Measurements from ENCODE around the gene TRMT11. TPM values are rescaled to one million over a fixed set of nuclear protein-coding genes. Genes with fewer than 3 reads are reported as not detected.

TRMT11 gene
- total RNA-seq, 6 donors from 2014 or later = 13.8 to 66.0 (median 25.5) TPM

GRCh38 chr6:125994670-125995488, 8.5 kb downstream of the TRMT11 start:
- peak in 1 of 2 donors; percentile 70 for ATAC-seq (ENCODE audit: low FRiP score in 2 of 2)
- 77 to 79% methylated on average over 5 of the region's 5 CpGs for WGBS, 2 donors
- H3K4me1 ChIP-seq = peaks cover 0 to 6% (median 3%) of the 10 kb centered on the region in 4 donors

GRCh38 chr6:125995972-125996580, 9.7 kb downstream of the TRMT11 start:
- TF ChIP-seq CTCF (IDR thresholded peaks at IDR 0.05) (peak; percentile 65 to 89 (median 78)), POLR2AphosphoS5 (IDR thresholded peaks at IDR 0.05) (no peak)
- 9 to 11% methylated on average over 8 of the region's 8 CpGs for WGBS, 2 donors
- ATAC-seq (ENCODE audit: low FRiP score in 2 of 2) (peak; percentile 88 to 94), DNase-seq (peak in 1 of 2 donors; percentile 68)
- Histone ChIP-seq H3K4me3 (peak overlapping the region in 1 of 4 donors; percentile 15), H3K27ac (no peak overlapping the region), H3K27me3 (no peaks in the 10 kb centered on the region), H3K36me3 (peaks cover 0 to 13% (median 5%) of the 10 kb centered on the region in 4 donors), H3K9me3 (no peaks in the 10 kb centered on the region), H3K4me1 (peaks cover 0 to 6% (median 3%) of the 10 kb centered on the region in 4 donors)

More at GRCh38 chr6:125994670-125995488, 8.5 kb downstream of the TRMT11 start:
- DNase-seq = no peak
- H3K9me3 ChIP-seq = no peaks in the 10 kb centered on the region
- peaks cover 0 to 13% (median 3%) of the 10 kb centered on the region in 4 donors for H3K36me3 ChIP-seq
- TF ChIP-seq EP300 (IDR thresholded peaks at IDR 0.05) (no peak), CTCF (IDR thresholded peaks at IDR 0.05) (no peak), POLR2A (IDR thresholded peaks at IDR 0.05) (no peak), POLR2AphosphoS5 (IDR thresholded peaks at IDR 0.05) (no peak)
- H3K4me3 ChIP-seq = no peak overlapping the region
- no peaks in the 10 kb centered on the region for H3K27me3 ChIP-seq
- no peak overlapping the region for H3K27ac ChIP-seq

- ATAC-seq (ENCODE audit: low FRiP score in 2 of 2) = no peak
- Histone ChIP-seq H3K9me3 (no peaks in the 10 kb centered on the region), H3K36me3 (peaks cover 0 to 31% (median 7%) of the 10 kb centered on the region in 4 donors), H3K27me3 (no peaks in the 10 kb centered on the region), H3K27ac (no peak overlapping the region), H3K4me3 (no peak overlapping the region), H3K4me1 (no peaks in the 10 kb centered on the region)
- no peak for DNase-seq
- no peak for TF ChIP-seq POLR2AphosphoS5 (IDR thresholded peaks at IDR 0.05)
- TF ChIP-seq EP300 (IDR thresholded peaks at IDR 0.05) = no peak
- no peak for TF ChIP-seq CTCF (IDR thresholded peaks at IDR 0.05)
- TF ChIP-seq POLR2A (IDR thresholded peaks at IDR 0.05) = no peak
- 88 to 95% methylated on average over 8 of the region's 8 CpGs for WGBS, 2 donors
These were observed 16.7 kb downstream of the TRMT11 start for GRCh38 chr6:126002755-126003679.

GRCh38 chr6:126007800-126008199, 21.5 kb downstream of the TRMT11 start:
- DNase-seq (no peak), ATAC-seq (ENCODE audit: low FRiP score in 2 of 2) (no peak)
- Histone ChIP-seq H3K4me1 (no peaks in the 10 kb centered on the region), H3K4me3 (no peak overlapping the region), H3K27me3 (no peaks in the 10 kb centered on the region), H3K36me3 (peaks cover 8 to 52% (median 23%) of the 10 kb centered on the region in 4 donors), H3K9me3 (no peaks in the 10 kb centered on the region), H3K27ac (no peak overlapping the region)
- TF ChIP-seq POLR2AphosphoS5 (IDR thresholded peaks at IDR 0.05) = no peak
- no peak for TF ChIP-seq POLR2A (IDR thresholded peaks at IDR 0.05)
- no peak for TF ChIP-seq CTCF (IDR thresholded peaks at IDR 0.05)
- TF ChIP-seq EP300 (IDR thresholded peaks at IDR 0.05) = no peak
